NT2/D1 (cell line): ENCODE data around the gene DPYSL5.

Experiments used
- SUZ12 ChIP-seq: IDR thresholded peaks from 2 replicates; pipeline ENCODE4 v1.6.1; 2011; ENCODE audit not compliant: insufficient read length, insufficient read depth; ENCODE audit errors: extremely low read depth
- ZNF274 ChIP-seq: IDR thresholded peaks from 2 replicates; pipeline ENCODE4 v1.6.1; 2011; ENCODE audit warnings: mild to moderate bottlenecking, low read depth, low read length

DNA sequence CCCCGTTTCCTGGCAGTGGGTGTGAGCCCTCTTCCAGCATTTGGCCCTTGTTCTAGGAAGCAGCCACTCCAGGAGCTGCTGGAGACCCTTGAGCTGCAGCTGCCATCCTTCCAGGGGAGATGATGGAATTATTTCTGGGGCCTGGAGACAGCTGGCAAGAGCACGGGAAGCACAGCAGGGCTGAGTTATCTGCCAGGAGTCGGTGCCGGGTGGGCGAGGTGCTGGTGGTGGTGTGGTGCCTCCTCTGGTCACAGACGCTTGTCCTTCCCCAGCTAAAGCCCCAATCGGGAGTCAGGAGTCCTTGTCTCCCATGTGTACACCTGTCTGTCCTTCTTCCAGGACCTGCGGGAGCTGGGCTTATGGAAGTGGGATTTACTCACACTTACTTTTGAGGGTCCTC is 36.0 kb downstream of the DPYSL5 start:
- no peak for TF ChIP-seq ZNF274
- no peak for TF ChIP-seq SUZ12
